ENCODE results near the gene SUSD4. TPM values are rescaled to one million over a fixed set of nuclear protein-coding genes. Genes with fewer than 3 reads are reported as not detected.

SUSD4 gene
- total and polyA plus RNA-seq, 9 of the 15 experiments (the other 6 are each of a cell fraction or from before 2014, with no cell fraction given) = 0.06 to 1.7 (median 0.09) TPM; not detected in 4

DNA sequence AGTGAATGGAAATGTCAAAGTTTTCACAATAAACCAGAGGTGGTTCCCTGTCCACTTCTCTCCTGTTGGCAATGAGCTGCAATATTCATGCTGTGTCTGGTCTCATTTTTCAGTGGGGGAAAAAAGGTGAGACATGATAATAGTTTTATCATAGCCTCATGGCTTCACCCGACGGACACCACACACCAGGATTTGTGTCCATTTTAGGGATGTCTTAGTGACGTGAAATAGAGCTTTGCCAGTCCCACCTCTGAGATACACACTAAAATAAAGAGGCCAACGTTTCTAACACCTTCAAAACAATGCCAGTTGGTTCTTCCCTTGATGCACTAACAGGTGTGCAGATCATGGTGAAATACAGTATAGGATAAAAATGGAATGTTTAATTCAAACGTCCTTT lies 129.4 kb downstream of the SUSD4 start (continued):
- no peak for TF ChIP-seq CBX8 (IDR thresholded peaks at IDR 0.05; ENCODE audit: borderline replicate concordance, extremely low read depth, low read depth, low read length, poor library complexity, severe bottlenecking)

DNA sequence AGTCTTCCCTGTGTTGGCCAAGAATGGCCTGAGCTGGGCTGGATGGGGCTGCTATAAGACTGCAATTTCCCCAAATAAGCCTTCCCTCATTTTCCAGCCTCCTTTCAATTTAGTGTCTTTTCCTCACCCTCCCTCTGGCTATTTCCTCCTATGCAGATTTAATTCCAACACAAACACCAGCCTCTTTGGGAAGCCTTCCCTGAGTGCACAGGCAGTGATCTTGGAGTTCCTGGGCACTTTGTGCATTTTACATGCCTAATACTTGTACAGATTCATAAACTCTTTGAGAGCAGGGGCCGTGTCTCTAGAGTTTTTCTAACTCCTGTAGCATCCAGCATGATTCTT lies 129.8 kb downstream of the SUSD4 start:
- H3K79me2 ChIP-seq (ENCODE audit: control insufficient read depth, insufficient read depth, low read length) = no peaks in the 10 kb centered on the region
- no peaks in the 10 kb centered on the region; a peak in 1 of 5 replicates for H3K27me3 ChIP-seq (ENCODE audit: control insufficient read depth in 2 of 2, insufficient read depth in 2 of 2, low read length in 2 of 2)
- intact Hi-C loops (cut with micrococcal nuclease) = no loop called here
- no peaks in the 10 kb centered on the region for H3K36me3 ChIP-seq (ENCODE audit: control insufficient read depth, insufficient read depth, low read length)
- DNase-seq (ENCODE audit: extremely low read depth in 1 of 4, low spot score in 3 of 4) = no peak
- no TSS peak for BruUV-seq (replicated peaks)
- in situ Hi-C loops (cut with MboI) = no loop called here
- TF ChIP-seq HDAC8 (tag; IDR thresholded peaks at IDR 0.05) (no peak), GTF2E2 (tag; IDR thresholded peaks at IDR 0.05) (peak; percentile 73), ATF7 (IDR thresholded peaks at IDR 0.05) (no peak), ZNF324 (CRISPR knock-in tag; IDR thresholded peaks at IDR 0.05) (0 out of 2 replicates have a peak, but pooled peaks have one; percentile 1), HDAC6 (IDR thresholded peaks at IDR 0.05; ENCODE audit: low read depth, low read length) (no peak), BCL6 (CRISPR knock-in tag; IDR thresholded peaks at IDR 0.05) (no peak), ATF1 (CRISPR knock-in tag; IDR thresholded peaks at IDR 0.05) (no peak), ATF1 (tag; IDR thresholded peaks at IDR 0.05) (no peak), ARHGAP35 (IDR thresholded peaks at IDR 0.05; ENCODE audit: partially characterized antibody) (no peak), RFX7 (CRISPR knock-in tag; IDR thresholded peaks at IDR 0.05) (no peak), TBP (optimal IDR thresholded peaks at IDR 0.05; ENCODE audit: low read depth, low read length) (no peak), TARDBP (IDR thresholded peaks at IDR 0.05) (no peak)
- 0 out of 2 replicates have a peak, but pooled peaks cover 3% of the 10 kb centered on the region for H3K9me3 ChIP-seq (replicated peaks; ENCODE audit: control insufficient read depth, insufficient read depth, low read depth, low read length)
- FAIRE-seq = no peak
- H3K4me2 ChIP-seq (ENCODE audit: insufficient read depth, low read length) = peak overlapping the region; percentile 62
- H3K9ac ChIP-seq (ENCODE audit: insufficient read depth in 1 of 2, low read depth in 2 of 2, low read length in 2 of 2) = peak overlapping the region; percentile 3 to 69; a peak in 3 of 4 replicates
- POLR2A ChIA-PET = no interaction called here
- CTCF ChIA-PET (ENCODE audit: low intra/inter-chr PET ratio) = no interaction called here
- H3K4me3 ChIP-seq = no peak overlapping the region
- peak overlapping the region; percentile 91 for H2AFZ ChIP-seq (ENCODE audit: low read depth, low read length)
- H3K9me1 ChIP-seq (ENCODE audit: control insufficient read depth, insufficient read depth, low read length) = no peaks in the 10 kb centered on the region
- 65% methylated on average over 1 of the region's 1 CpG for WGBS (ENCODE audit: insufficient coverage, low coverage, missing lambda C conversion rate)
- H4K20me1 ChIP-seq (replicated peaks; ENCODE audit: control insufficient read depth, insufficient read depth, low read length) = no peaks in the 10 kb centered on the region
- peak; percentile 60 for ATAC-seq
- peaks cover 3 to 47% of the 10 kb centered on the region in 2 experiments; a peak in 4 of 5 replicates for H3K4me1 ChIP-seq (replicated peaks in 1 of 2; ENCODE audit: control insufficient read depth in 2 of 2, insufficient read depth in 2 of 2, low read length in 2 of 2)
- peak overlapping the region; percentile 90 for H3K27ac ChIP-seq (ENCODE audit: extremely low read depth, low read depth, low read length)

All from K562 (cell line).